H1 (cell line): Measurements from ENCODE around the gene PLSCR5. TPM values are rescaled to one million over a fixed set of nuclear protein-coding genes. Genes with fewer than 3 reads are reported as not detected.

ENCODE experiments used
- CTCF ChIA-PET: fragments of 300-600 bp; sonication (Branson Sonifier 250); formaldehyde crosslinking; loops from one replicate; lab custom pipeline; 2021; ENCODE audit not compliant: partially characterized antibody; lab: Charles Lee
- POLR2A ChIA-PET: fragments of 300-600 bp; sonication (Branson Sonifier 250); formaldehyde crosslinking; loops from one replicate; lab custom pipeline; 2021; ENCODE audit warnings: inconsistent platforms; ENCODE audit not compliant: partially characterized antibody; lab: Charles Lee
- DNase-seq, 2 experiments: peaks; one replicate each; pipeline versions ENCODE4 v3.0.0 to v3.0.0-alpha.2; 2010 to 2022; ENCODE audit warnings: low spot score in 2 of 2, low read depth in 1 of 2, mixed read lengths in 1 of 2
- FAIRE-seq: peaks from 2 replicates; lab custom pipeline; 2011; peaks lifted over from hg19 to GRCh38; lab: Jason Lieb, UNC
- H2AFZ ChIP-seq: 2 replicates; pipeline ENCODE4 v1.8.1; 2012; ENCODE audit warnings: low read length, inconsistent platforms
- H2AK5ac ChIP-seq: 2 replicates; pipeline ENCODE4 v1.6.1; 2013; ENCODE audit warnings: low read depth, low read length
- H2BK120ac ChIP-seq: replicated peaks from 2 replicates; pipeline ENCODE3; 2013; ENCODE audit warnings: low read depth, low read length, inconsistent platforms
- H2BK12ac ChIP-seq: 2 replicates; pipeline ENCODE4 v1.6.1; 2013; ENCODE audit warnings: low read depth, low read length
- H2BK15ac ChIP-seq: 2 replicates; pipeline ENCODE4 v1.6.1; 2013; ENCODE audit warnings: low read length
- H2BK20ac ChIP-seq: 2 replicates; pipeline ENCODE4 v1.6.1; 2013; ENCODE audit warnings: low read length
- H2BK5ac ChIP-seq: 2 replicates; pipeline ENCODE4 v1.6.1; 2013; ENCODE audit warnings: low read depth, low read length
- H3K14ac ChIP-seq: 2 replicates; pipeline ENCODE4 v1.6.1; 2013; ENCODE audit warnings: inconsistent platforms; ENCODE audit not compliant: insufficient read length
- H3K18ac ChIP-seq: 2 replicates; pipeline ENCODE4 v1.6.1; 2013; ENCODE audit warnings: low read length; ENCODE audit errors: extremely low read depth
- H3K23ac ChIP-seq: 2 replicates; pipeline ENCODE4 v1.6.1; 2013; ENCODE audit warnings: inconsistent platforms; ENCODE audit not compliant: insufficient read length
- H3K23me2 ChIP-seq: 2 replicates; pipeline ENCODE4 v1.6.1; 2013; ENCODE audit warnings: low read depth, low read length
- H3K27ac ChIP-seq: 2 replicates; pipeline ENCODE4 v1.6.1; 2011; ENCODE audit warnings: low read depth, low read length, inconsistent platforms
- H3K27me3 ChIP-seq, 4 experiments: replicated peaks in 1 of 4; 1 replicate in 1 of 4; 2 replicates in 3 of 4; pipeline versions ENCODE4 v1.6.1 to v1.8.1; 2011 to 2013; ENCODE audit warnings: low read length in 3 of 4, mild to moderate bottlenecking in 3 of 4, inconsistent platforms in 2 of 4, mixed read lengths in 2 of 4, moderate library complexity in 1 of 4; ENCODE audit not compliant: control insufficient read depth in 3 of 4, insufficient read depth in 3 of 4; ENCODE audit errors: extremely low read depth in 1 of 4
- H3K36me3 ChIP-seq, 4 experiments: 2 replicates each; pipeline versions ENCODE4 v1.6.1 to v1.8.1; 2011 to 2013; ENCODE audit warnings: mild to moderate bottlenecking in 4 of 4, low read length in 3 of 4, moderate library complexity in 2 of 4, control low read depth in 1 of 4, inconsistent platforms in 1 of 4; ENCODE audit not compliant: insufficient read depth in 4 of 4, control insufficient read depth in 2 of 4
- H3K4ac ChIP-seq: replicated peaks from 2 replicates; pipeline ENCODE3; 2013; ENCODE audit warnings: low read length, low read depth, mixed read lengths, inconsistent platforms; ENCODE audit not compliant: insufficient read length
- H3K4me1 ChIP-seq, 4 experiments: replicated peaks in 1 of 4; 1 replicate in 1 of 4; 2 replicates in 3 of 4; pipeline versions ENCODE4 v1.6.1 to v1.8.1; 2011 to 2013; ENCODE audit warnings: low read length in 3 of 4, inconsistent platforms in 2 of 4, mixed read lengths in 1 of 4; ENCODE audit not compliant: insufficient read depth in 4 of 4, control insufficient read depth in 3 of 4
- H3K4me2 ChIP-seq, 2 experiments: 2 replicates each; pipeline versions ENCODE4 v1.6.1 to v1.8.1; 2011 to 2013; ENCODE audit warnings: low read depth in 2 of 2, low read length in 2 of 2, control low read depth in 1 of 2, inconsistent platforms in 1 of 2, mild to moderate bottlenecking in 1 of 2; ENCODE audit not compliant: insufficient read depth in 1 of 2
- H3K4me3 ChIP-seq, 4 experiments: fragments of 200-600, 300-600 bp in 1 of 4; sonication (generic), shearing (Covaris generic), sonication (Bioruptor Twin) in 1 of 4; 2 replicates each; pipeline versions ENCODE4 v1.5.1 to v1.8.1; 2011 to 2016; ENCODE audit warnings: low read length in 4 of 4, low read depth in 3 of 4, control low read depth in 2 of 4, inconsistent platforms in 2 of 4, mild to moderate bottlenecking in 2 of 4, mixed read lengths in 1 of 4, moderate library complexity in 1 of 4; ENCODE audit not compliant: insufficient read depth in 2 of 4; ENCODE audit errors: extremely low read depth in 1 of 4
- H3K56ac ChIP-seq: replicated peaks from 2 replicates; pipeline ENCODE3; 2013; ENCODE audit warnings: low read depth, mild to moderate bottlenecking, mixed read lengths, low read length, inconsistent platforms; ENCODE audit not compliant: insufficient read length
- H3K79me1 ChIP-seq: 2 replicates; pipeline ENCODE4 v1.6.1; 2013; ENCODE audit warnings: low read depth, low read length, control low read depth
- H3K79me2 ChIP-seq, 2 experiments: 2 replicates each; pipeline versions ENCODE4 v1.6.1 to v1.8.1; 2012 to 2013; ENCODE audit warnings: low read length in 2 of 2, mild to moderate bottlenecking in 2 of 2, inconsistent platforms in 1 of 2; ENCODE audit not compliant: insufficient read depth in 2 of 2, control insufficient read depth in 1 of 2
- H3K9ac ChIP-seq, 4 experiments: replicated peaks in 1 of 4; 1 replicate in 1 of 4; 2 replicates in 3 of 4; pipeline versions ENCODE4 v1.6.1 to v1.8.1; 2011 to 2013; ENCODE audit warnings: low read depth in 3 of 4, low read length in 3 of 4, control low read depth in 2 of 4, mild to moderate bottlenecking in 2 of 4, moderate library complexity in 2 of 4, inconsistent platforms in 1 of 4; ENCODE audit errors: extremely low read depth in 1 of 4
- H3K9me3 ChIP-seq, 2 experiments: 2 replicates each; pipeline versions ENCODE4 v1.6.1 to v1.8.1; 2012 to 2013; ENCODE audit warnings: mild to moderate bottlenecking in 2 of 2, moderate library complexity in 2 of 2, control low read depth in 1 of 2, inconsistent platforms in 1 of 2, low read depth in 1 of 2, low read length in 1 of 2, mixed read lengths in 1 of 2; ENCODE audit not compliant: insufficient read depth in 2 of 2
- H4K20me1 ChIP-seq, 2 experiments: replicated peaks in 1 of 2; 2 replicates each; pipeline versions ENCODE3 to v1.8.1; 2011 to 2013; ENCODE audit warnings: inconsistent platforms in 2 of 2, low read length in 2 of 2, mild to moderate bottlenecking in 1 of 2; ENCODE audit not compliant: insufficient read depth in 2 of 2, control insufficient read depth in 1 of 2
- H4K5ac ChIP-seq: 2 replicates; pipeline ENCODE4 v1.6.1; 2013; ENCODE audit warnings: low read length, low read depth, mixed read lengths, inconsistent platforms; ENCODE audit not compliant: insufficient read length
- H4K8ac ChIP-seq: 2 replicates; pipeline ENCODE4 v1.8.0; 2013; ENCODE audit warnings: mild to moderate bottlenecking, moderate library complexity, low read length, inconsistent platforms; ENCODE audit not compliant: insufficient read depth; ENCODE audit errors: extremely low read depth
- H4K91ac ChIP-seq: replicated peaks from 2 replicates; pipeline ENCODE3; 2013; ENCODE audit warnings: low read length, mixed read lengths, inconsistent platforms; ENCODE audit not compliant: insufficient read length
- BACH1 ChIP-seq: IDR thresholded peaks from 2 replicates; pipeline ENCODE4 v1.6.1; 2012; ENCODE audit warnings: low read length, improper control_type of control experiment
- CBX5 ChIP-seq: fragments of 300-800, 300-1000 bp; sonication (generic); IDR thresholded peaks from 2 replicates; pipeline ENCODE4 v1.7.1; 2016; ENCODE audit warnings: antibody characterized with exemption, low read length, low read depth
- CBX8 ChIP-seq: fragments of 300-800, 300-1000 bp; sonication (generic); IDR thresholded peaks from 2 replicates; pipeline ENCODE4 v1.7.1; 2016; ENCODE audit warnings: low read depth, low read length, borderline replicate concordance
- CEBPB ChIP-seq: IDR thresholded peaks from 2 replicates; pipeline ENCODE4 v1.6.1; 2012; ENCODE audit warnings: low read depth, low read length
- HDAC2 ChIP-seq, 2 experiments: fragments of 300-600 bp in 1 of 2; sonication (generic) in 1 of 2; IDR thresholded peaks; 2 replicates each; pipeline ENCODE4 v1.6.1; 2011 to 2012; ENCODE audit warnings: low read depth in 2 of 2, low read length in 2 of 2, mild to moderate bottlenecking in 2 of 2, moderate library complexity in 2 of 2, borderline replicate concordance in 1 of 2, inconsistent platforms in 1 of 2
- NRF1 ChIP-seq: IDR thresholded peaks from 2 replicates; pipeline ENCODE4 v1.6.1; 2011; ENCODE audit warnings: mild to moderate bottlenecking, low read depth, low read length, improper control_type of control experiment
- POU5F1 ChIP-seq: IDR thresholded peaks from 2 replicates; pipeline ENCODE4 v1.6.1; 2011; ENCODE audit warnings: low read depth, mild to moderate bottlenecking, low read length, moderate library complexity
- RAD21 ChIP-seq, 2 experiments: IDR thresholded peaks in 1 of 2; conservative IDR thresholded peaks in 1 of 2; 2 replicates each; pipeline ENCODE4 v1.6.1; 2011; ENCODE audit warnings: low read depth in 2 of 2, low read length in 2 of 2, improper control_type of control experiment in 1 of 2, inconsistent platforms in 1 of 2, mild to moderate bottlenecking in 1 of 2, moderate library complexity in 1 of 2
- RFX5 ChIP-seq: IDR thresholded peaks from 2 replicates; pipeline ENCODE4 v1.6.1; 2011; ENCODE audit warnings: low read depth, low read length, improper control_type of control experiment, borderline replicate concordance
- SIX5 ChIP-seq: IDR thresholded peaks from 2 replicates; pipeline ENCODE4 v1.6.1; 2011; ENCODE audit warnings: mild to moderate bottlenecking, low read depth, low read length
- TAF1 ChIP-seq: IDR thresholded peaks from 2 replicates; pipeline ENCODE4 v1.6.1; 2011; ENCODE audit warnings: mild to moderate bottlenecking, low read depth, low read length
- ZNF274 ChIP-seq: IDR thresholded peaks from 2 replicates; pipeline ENCODE4 v1.7.0; 2012; ENCODE audit warnings: low read length, borderline replicate concordance; ENCODE audit errors: extremely low read depth
- WGBS, 2 experiments: shearing (Covaris generic) in 1 of 2; methylation state at CpG; one replicate each; pipeline versions ENCODE4 v1.1.6 to v1.1.7; 2013 to 2015; ENCODE audit warnings: low lambda C conversion rate in 2 of 2, mixed read lengths in 2 of 2, inconsistent platforms in 1 of 2, low coverage in 1 of 2, missing lambda C conversion rate in 1 of 2; ENCODE audit not compliant: insufficient replicate concordance in 2 of 2, insufficient coverage in 1 of 2, insufficient read length in 1 of 2; ENCODE audit errors: extremely low coverage in 1 of 2, missing lambda C conversion rate in 1 of 2; 5-methylcytosine and 5-hydroxymethylcytosine counted together
- polyA plus RNA-seq, 7 experiments: library from polyadenylated mRNA; depleted of rRNA in 3 of 7; stranded (reverse) in 5 of 7; unstranded in 2 of 7; fragments of >200 nt in 5 of 7; fragments of 200-250 nt in 2 of 7; gene quantifications; 1 replicate in 5 of 7; 2 replicates in 1 of 7; 4 replicates in 1 of 7; pipeline versions ENCODE4 v1.2.1 to v1.2.3, GENCODE V29; 2011 to 2013; ENCODE audit warnings: missing spikeins in 2 of 7, mixed read lengths in 2 of 7
- total RNA-seq: library from RNA; stranded (reverse); fragmentation: NEBNext Ultra II Directional; extraction: Animal tissue kit (Norgen Biotek cat#: 25700); gene quantifications from 2 replicates; pipeline ENCODE4 v1.2.1, GENCODE V29; 2021
- TF ChIP-seq, protein P1 (sequence below): IDR thresholded peaks from 2 replicates; pipeline ENCODE4 v1.6.1; 2012; ENCODE audit warnings: inconsistent platforms
- TF ChIP-seq, protein P2 (sequence below): IDR thresholded peaks from 2 replicates; pipeline ENCODE4 v1.6.1; 2012; ENCODE audit warnings: inconsistent platforms

PLSCR5 gene
- total and polyA plus RNA-seq, 2 of the 8 experiments (the other 6 are each of a cell fraction or from before 2014, with no cell fraction given), result not detected

DNA sequence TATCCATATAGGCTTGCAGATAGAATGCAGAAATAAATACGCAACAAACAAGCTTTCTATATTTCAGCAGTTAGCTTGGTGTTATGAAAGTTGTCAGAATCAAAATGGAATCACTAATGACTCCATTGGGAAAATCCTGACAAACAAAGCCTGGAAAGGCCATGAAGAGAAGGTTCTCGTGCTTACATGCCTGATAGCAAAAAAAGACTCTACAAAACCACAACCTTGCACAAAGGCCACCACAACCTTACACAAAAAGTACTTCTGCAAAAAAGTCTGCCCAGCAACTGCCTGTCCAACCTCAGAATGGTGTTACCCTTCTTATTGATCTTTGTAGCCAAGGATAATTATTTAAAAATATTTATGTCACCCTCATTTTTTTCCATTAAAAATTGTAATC lies 46.4 kb downstream of the PLSCR5 start:
- CTCF ChIA-PET, result interaction anchor here (1.2 kb wide), 1 partner anchor 96 kb away, joined by 3 read pairs; no protein-coding TSS in a partner anchor
- no peak for TF ChIP-seq SIX5
- TF ChIP-seq CBX5, result no peak
- no peak for TF ChIP-seq TAF1
- TF ChIP-seq ZNF274, result no peak
- no peak for TF ChIP-seq POU5F1
- no peak for TF ChIP-seq RFX5
- no peak for TF ChIP-seq BACH1
- no peak for TF ChIP-seq RAD21 (IDR thresholded peaks at IDR 0.05 in 1 of 2, conservative IDR thresholded peaks at IDR 0.05 in 1 of 2; ENCODE audit: low read depth in 2 of 2, low read length in 2 of 2)
- TF ChIP-seq CEBPB, result no peak
- TF ChIP-seq, protein P1, sequence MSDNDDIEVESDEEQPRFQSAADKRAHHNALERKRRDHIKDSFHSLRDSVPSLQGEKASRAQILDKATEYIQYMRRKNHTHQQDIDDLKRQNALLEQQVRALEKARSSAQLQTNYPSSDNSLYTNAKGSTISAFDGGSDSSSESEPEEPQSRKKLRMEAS, result no peak
- no peak for TF ChIP-seq HDAC2 (IDR thresholded peaks at IDR 0.05; ENCODE audit: borderline replicate concordance in 1 of 2, low read depth in 2 of 2, low read length in 2 of 2)
- TF ChIP-seq CBX8, result no peak
- TF ChIP-seq, protein P2, sequence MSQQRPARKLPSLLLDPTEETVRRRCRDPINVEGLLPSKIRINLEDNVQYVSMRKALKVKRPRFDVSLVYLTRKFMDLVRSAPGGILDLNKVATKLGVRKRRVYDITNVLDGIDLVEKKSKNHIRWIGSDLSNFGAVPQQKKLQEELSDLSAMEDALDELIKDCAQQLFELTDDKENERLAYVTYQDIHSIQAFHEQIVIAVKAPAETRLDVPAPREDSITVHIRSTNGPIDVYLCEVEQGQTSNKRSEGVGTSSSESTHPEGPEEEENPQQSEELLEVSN, result no peak
- no peak for TF ChIP-seq NRF1

More for the DNA sequence above, 46.4 kb downstream of the PLSCR5 start:
- Histone ChIP-seq H3K27ac (no peak overlapping the region), H3K4me3 (no peak overlapping the region), H3K4me2 (no peak overlapping the region), H3K18ac (no peak overlapping the region), H4K8ac (no peak overlapping the region), H3K23ac (no peak overlapping the region), H3K36me3 (no peaks in the 10 kb centered on the region), H4K91ac (no peak overlapping the region), H2AFZ (no peak overlapping the region), H2BK15ac (no peak overlapping the region), H3K27me3 (no peaks in the 10 kb centered on the region), H3K4me1 (peaks cover 0 to 3% (median 0%) of the 10 kb centered on the region in 4 experiments; a peak in 1 of 7 replicates), H3K9ac (no peak overlapping the region), H3K79me1 (no peaks in the 10 kb centered on the region), H3K9me3 (peaks cover 0 to 7% of the 10 kb centered on the region in 2 experiments; a peak in 1 of 4 replicates), H2BK12ac (no peak overlapping the region), H3K4ac (no peak overlapping the region), H2BK120ac (no peak overlapping the region), H2AK5ac (no peak overlapping the region), H3K56ac (no peak overlapping the region), H3K79me2 (no peaks in the 10 kb centered on the region), H2BK5ac (no peak overlapping the region), H3K23me2 (no peaks in the 10 kb centered on the region), H2BK20ac (no peak overlapping the region), H4K5ac (no peak overlapping the region), H4K20me1 (no peaks in the 10 kb centered on the region), H3K14ac (no peak overlapping the region)
- no peak for FAIRE-seq
- WGBS, 2 experiments, result 94% methylated on average over 2 of the region's 2 CpGs; no CpG with 5 or more reads in 1 of the 2 experiments
- DNase-seq, result no peak
- POLR2A ChIA-PET, result no interaction called here
